HT-29 (cell line): ENCODE measurements around the gene PATJ. TPM values are rescaled to one million over a fixed set of nuclear protein-coding genes. Genes with fewer than 3 reads are reported as not detected.
"Not testable (repeated sequence)": the region's sequence is repeated elsewhere in the genome, so short reads cannot be mapped to it uniquely, and the experiment has no call there.

Experiments used
- DNase-seq: peaks from one replicate; pipeline ENCODE4 v3.0.0-alpha.2; 2015; ENCODE audit warnings: low spot score
- total RNA-seq: library from RNA; depleted of rRNA; stranded (reverse); fragments of >200 nt; shearing (Covaris generic); gene quantifications from 2 replicates; pipeline ENCODE4 v1.2.3, GENCODE V29; 2014

The PATJ gene
- total RNA-seq, 1 experiment from 2014 or later: 33.8 TPM

- DNase-seq: no peak
These were observed 145.8 kb downstream of the PATJ start for GRCh38 chr1:61887931-61888564.

DNA sequence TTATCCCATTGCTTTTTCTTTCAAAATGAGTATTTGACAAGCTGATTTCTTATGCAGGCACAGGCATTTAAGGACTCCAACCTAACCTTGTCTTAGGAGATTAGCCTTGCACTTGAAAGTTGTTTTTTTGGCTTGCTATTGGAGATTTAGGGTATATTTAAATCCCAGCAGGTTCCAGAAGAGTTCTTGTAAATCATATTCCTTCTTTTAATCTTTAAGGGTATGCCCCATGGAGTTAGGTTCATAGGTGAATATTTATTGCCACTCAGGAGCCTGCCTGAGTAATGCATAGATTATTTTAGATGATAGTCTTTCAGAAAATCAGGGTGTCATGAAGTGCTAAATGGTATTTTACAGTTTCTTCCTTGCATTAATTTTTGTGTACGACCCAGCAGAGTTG lies 146.5 kb downstream of the PATJ start:
- no peak for DNase-seq

DNA sequence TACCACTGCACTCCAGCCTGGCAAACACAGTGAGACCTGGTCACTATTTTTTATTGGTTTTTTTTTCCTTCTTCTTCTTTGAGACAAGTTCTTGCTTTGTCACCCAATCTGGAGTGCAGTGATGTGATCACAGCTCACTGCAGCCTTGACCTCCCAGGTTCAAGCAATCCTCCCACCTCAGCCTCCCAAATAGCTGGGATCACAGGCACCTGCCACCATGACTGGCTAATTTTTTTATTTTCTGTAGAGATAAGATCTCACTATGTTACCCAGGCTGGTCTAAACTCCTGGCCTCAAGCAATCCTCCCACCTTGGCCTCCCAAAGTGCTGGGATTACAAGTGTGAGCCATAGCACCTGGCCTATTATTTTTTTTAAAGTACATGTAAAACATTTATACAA lies 148.2 kb downstream of the PATJ start:
- not testable (repeated sequence) for DNase-seq

DNA sequence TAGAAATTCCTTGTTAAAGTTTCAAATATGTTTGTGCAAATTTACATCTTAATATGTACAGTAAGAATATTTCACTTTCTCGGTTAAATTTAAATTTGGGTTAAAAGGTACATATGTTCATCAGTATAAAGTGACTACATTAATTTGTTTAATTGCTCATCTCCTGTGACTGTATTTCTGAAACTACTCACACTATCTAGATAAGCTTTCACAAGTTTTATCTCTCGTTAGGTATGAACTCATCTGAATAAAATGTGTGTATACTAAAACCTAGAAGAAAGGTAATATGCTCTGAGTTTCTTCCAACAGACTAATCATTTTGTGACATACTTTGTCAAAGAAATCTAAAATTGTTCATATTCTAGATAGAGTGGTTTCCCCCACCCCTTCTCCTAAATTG lies 150.7 kb downstream of the PATJ start:
- no peak for DNase-seq

GRCh38 chr1:61894296-61894695 lies 152.0 kb downstream of the PATJ start:
- DNase-seq: not testable (repeated sequence)

DNA sequence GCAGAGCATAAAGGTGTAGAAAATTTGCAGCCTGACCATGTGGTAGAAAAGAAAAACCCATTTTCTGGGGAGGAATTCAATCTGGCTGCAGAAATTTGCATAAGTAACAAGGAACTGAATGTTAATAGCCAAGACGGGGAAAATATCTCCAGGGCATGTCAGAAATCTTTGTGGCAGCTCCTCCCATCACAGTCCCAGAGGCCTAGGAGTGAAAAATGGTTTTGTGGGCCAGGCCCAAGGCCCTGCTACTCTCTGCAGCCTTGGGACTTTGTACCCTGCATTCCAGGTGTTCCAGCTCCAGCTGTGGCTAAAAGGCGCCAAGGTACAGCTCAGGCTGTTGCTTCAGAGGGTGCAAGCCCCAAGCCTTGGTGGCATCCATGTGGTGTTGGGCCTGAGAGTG lies 152.9 kb downstream of the PATJ start:
- no peak for DNase-seq

GRCh38 chr1:61898658-61899057 lies 156.4 kb downstream of the PATJ start:
- no peak for DNase-seq

GRCh38 chr1:61904354-61904753 lies 162.1 kb downstream of the PATJ start:
- no peak for DNase-seq

GRCh38 chr1:61907102-61907501 lies 164.8 kb downstream of the PATJ start:
- no peak for DNase-seq

DNA sequence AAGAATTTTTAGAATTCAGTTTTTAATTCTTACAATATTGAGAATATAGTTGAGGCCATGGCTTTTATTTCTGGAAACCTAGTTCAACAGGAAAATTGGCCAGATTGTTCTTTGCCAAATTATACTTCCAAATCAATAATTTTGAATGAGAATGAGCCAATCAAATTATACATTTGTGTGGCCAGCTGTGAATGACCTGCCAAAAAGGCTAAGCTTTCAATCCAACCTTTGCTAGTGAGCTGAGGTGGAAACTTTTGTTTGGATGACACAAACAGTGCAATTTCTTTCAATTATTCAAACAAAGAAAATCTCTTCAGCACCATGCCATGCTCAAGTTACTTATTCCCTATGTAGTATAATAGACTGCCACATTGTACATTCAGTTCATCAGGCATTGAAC lies 167.8 kb downstream of the PATJ start:
- DNase-seq: no peak

GRCh38 chr1:61914823-61915482 lies 172.7 kb downstream of the PATJ start:
- no peak for DNase-seq

DNA sequence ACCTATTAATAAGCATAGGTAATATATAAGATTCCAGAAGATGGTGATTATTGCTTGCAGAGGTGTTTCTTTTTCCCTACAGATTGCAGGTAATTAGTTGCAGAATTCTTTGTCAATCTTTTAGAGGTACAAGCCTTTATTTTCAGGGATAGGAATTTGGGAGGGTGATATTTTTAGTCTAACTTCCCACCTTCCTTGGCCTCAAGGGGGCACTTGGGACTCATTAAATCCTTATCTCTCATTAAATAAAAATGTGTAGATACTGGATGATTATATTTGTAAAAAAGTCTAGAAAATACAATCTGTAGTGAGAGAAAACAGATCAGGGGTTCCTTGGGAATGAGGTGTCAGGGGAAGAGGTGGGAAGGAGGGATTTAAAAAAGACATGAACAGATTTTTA lies 179.2 kb downstream of the PATJ start:
- no peak for DNase-seq

DNA sequence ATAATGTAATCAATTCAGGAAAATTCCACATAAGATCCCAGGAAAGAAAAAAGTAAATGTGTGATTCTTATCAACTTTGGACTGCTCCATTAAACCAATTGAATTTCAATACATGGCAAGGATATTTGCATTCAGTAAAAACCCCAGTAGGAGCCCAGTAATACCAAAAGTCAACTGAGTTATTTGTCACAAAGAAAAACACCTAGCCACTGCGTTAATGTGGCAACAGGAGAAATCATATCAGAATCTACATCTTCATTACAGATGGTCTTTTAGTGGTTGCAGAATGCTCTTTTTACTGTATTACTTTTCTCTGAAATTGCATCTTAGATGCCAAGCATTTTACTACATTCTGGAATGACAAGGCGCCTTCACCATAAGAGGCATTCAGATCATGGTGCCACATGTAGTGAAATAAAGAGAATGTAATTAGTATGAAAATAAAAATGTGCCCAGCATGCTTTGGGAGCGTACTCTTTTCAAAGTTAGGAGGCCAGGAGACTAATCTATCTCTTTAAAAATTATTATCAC lies 180.7 kb downstream of the PATJ start:
- no peak for DNase-seq

- DNase-seq: no peak
These were observed 183.5 kb downstream of the PATJ start for GRCh38 chr1:61925591-61926298.

DNA sequence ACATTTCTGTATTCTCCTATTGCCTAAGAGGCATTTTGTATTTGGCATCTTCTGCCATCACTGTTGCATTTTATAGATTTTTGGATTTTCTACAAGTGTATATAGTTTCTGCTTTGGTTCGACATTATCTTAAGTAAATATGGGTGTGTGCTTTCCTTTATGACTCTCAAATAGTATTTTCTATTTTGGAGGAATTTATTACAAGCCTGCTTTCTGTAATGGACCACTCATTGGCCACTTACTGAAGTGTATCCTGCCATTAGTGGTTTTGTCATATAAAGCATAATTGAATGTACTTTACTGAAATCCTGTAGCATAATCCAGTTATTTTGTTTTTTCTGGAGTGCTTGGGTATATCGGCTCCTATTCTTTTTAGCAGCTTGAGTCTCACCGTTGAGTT lies 184.3 kb downstream of the PATJ start:
- DNase-seq: no peak

- DNase-seq: no peak
These were observed 187.9 kb downstream of the PATJ start for GRCh38 chr1:61930116-61930645.

DNA sequence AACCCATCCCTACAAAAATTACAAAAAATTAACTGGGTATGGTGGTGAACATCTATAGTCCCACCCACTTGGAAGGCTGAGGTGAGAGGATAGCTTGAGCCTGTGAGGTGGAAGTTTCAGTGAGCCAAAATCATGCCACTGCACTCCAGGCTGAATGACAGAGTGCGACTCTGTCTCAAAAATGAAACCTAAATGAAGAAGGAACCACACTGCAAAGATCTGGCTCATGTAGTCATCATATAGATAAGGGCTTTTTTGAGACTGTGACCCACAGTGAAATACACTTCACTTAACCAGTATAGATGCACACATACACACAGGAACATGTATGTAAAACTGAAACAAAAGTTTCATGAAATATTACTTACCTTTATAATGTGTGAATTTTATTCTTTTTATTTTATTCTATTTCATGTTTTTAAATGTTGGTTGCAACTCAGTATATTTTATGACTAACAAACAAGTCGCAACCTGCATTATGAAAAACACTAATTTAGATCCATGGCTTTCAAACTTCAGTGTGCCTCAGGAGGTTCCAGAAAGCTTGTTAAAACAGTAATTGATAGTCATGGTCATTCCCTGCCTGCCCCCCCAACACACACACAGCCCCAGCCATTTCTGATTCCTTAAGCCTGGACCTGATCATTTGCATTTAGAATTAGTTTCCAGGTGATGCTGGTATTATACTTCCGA lies 189.5 kb downstream of the PATJ start:
- DNase-seq: no peak

- DNase-seq: no peak
These were observed 193.2 kb downstream of the PATJ start for GRCh38 chr1:61935516-61935915.

- DNase-seq: no peak
These were observed 194.6 kb downstream of the PATJ start for GRCh38 chr1:61936839-61937238.

DNA sequence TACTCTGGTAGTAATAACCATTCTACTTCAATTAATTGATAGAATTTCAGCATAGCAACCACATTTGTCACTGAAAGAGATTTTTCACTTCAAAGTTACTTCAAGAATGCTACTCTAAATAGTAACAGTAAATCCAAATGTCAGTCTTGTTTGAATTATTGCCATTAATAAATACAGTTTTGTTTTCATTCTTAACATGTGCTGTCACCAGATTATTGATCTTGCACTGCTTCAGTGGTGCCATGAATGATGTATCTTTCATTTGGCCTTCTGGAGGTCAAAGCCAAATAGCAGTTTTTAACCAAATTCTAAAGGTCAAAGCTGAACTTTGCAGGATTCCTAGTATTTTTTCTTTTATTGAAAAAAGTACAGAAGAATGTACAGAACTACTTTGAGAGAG lies 199.5 kb downstream of the PATJ start:
- no peak for DNase-seq

DNA sequence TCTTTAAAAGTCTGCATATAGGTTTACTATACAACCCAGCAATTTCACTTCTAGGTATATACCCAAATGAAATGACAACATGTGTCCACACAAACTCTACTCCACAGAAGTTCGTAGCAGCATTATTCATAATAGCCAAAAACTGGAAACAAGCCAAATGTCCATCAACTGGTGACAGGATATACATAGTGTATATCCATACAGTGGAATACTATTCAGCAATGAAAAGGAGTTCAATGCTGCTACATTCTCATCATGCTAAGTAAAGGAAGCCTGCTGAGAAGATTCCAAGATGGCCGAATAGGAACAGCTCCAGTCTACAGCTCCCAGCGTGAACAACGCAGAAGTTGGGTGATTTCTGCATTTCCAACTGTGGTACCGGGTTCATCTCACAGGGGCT lies 200.6 kb downstream of the PATJ start:
- no peak for DNase-seq

- DNase-seq: not testable (repeated sequence)
These were observed 206.4 kb downstream of the PATJ start for GRCh38 chr1:61948685-61949084.
